Kidney epithelial cell (primary cell): ENCODE measurements around the gene NPTXR. TPM values are rescaled to one million over a fixed set of nuclear protein-coding genes. Genes with fewer than 3 reads are reported as not detected.

ENCODE experiments used
- DNase-seq: peaks from one replicate; pipeline ENCODE4 v3.0.0-alpha.2; 2010; ENCODE audit warnings: low read depth
- H3K27me3 ChIP-seq: 2 replicates; pipeline ENCODE4 v1.6.0; 2011; ENCODE audit warnings: low read length; ENCODE audit not compliant: control insufficient read depth, insufficient read depth
- H3K36me3 ChIP-seq: 2 replicates; pipeline ENCODE4 v1.5.1; 2011; ENCODE audit warnings: low read length; ENCODE audit not compliant: control insufficient read depth, insufficient read depth
- H3K4me3 ChIP-seq: 2 replicates; pipeline ENCODE4 v1.5.1; 2011; ENCODE audit warnings: low read depth, mild to moderate bottlenecking, control low read depth, low read length
- total RNA-seq: library from RNA; depleted of rRNA; stranded (reverse); fragments of >200 nt; gene quantifications from 2 replicates; pipeline ENCODE4 v1.2.3, GENCODE V29; 2015
- TF ChIP-seq, protein P1 (sequence below): IDR thresholded peaks from 2 replicates; pipeline ENCODE4 v1.5.1; 2011; ENCODE audit warnings: mild to moderate bottlenecking, moderate library complexity, low read length, control low read depth, inconsistent platforms; ENCODE audit not compliant: insufficient read depth, poor library complexity, severe bottlenecking

NPTXR gene
- total RNA-seq, 1 donor from 2014 or later: 2.4 TPM

GRCh38 chr22:38852522-38852921, 8.7 kb upstream of the NPTXR start:
- Histone ChIP-seq H3K4me3 (no peak overlapping the region), H3K36me3 (no peaks in the 10 kb centered on the region), H3K27me3 (peaks cover 17% of the 10 kb centered on the region)
- TF ChIP-seq, protein P1, sequence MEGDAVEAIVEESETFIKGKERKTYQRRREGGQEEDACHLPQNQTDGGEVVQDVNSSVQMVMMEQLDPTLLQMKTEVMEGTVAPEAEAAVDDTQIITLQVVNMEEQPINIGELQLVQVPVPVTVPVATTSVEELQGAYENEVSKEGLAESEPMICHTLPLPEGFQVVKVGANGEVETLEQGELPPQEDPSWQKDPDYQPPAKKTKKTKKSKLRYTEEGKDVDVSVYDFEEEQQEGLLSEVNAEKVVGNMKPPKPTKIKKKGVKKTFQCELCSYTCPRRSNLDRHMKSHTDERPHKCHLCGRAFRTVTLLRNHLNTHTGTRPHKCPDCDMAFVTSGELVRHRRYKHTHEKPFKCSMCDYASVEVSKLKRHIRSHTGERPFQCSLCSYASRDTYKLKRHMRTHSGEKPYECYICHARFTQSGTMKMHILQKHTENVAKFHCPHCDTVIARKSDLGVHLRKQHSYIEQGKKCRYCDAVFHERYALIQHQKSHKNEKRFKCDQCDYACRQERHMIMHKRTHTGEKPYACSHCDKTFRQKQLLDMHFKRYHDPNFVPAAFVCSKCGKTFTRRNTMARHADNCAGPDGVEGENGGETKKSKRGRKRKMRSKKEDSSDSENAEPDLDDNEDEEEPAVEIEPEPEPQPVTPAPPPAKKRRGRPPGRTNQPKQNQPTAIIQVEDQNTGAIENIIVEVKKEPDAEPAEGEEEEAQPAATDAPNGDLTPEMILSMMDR: no peak
- DNase-seq: no peak

GRCh38 chr22:38850941-38851849, 7.4 kb upstream of the NPTXR start:
- Histone ChIP-seq H3K36me3 (no peaks in the 10 kb centered on the region), H3K27me3 (peaks cover 17% of the 10 kb centered on the region)

GRCh38 chr22:38850399-38850798, 6.6 kb upstream of the NPTXR start:
- TF ChIP-seq, protein P1: no peak
- no peak overlapping the region for H3K4me3 ChIP-seq
- peaks cover 18% of the 10 kb centered on the region for H3K27me3 ChIP-seq
- no peak for DNase-seq
- no peaks in the 10 kb centered on the region for H3K36me3 ChIP-seq

More at GRCh38 chr22:38850941-38851849, 7.4 kb upstream of the NPTXR start:
- no peak overlapping the region for H3K4me3 ChIP-seq
- TF ChIP-seq, protein P1: no peak
- no peak for DNase-seq

GRCh38 chr22:38849811-38850210, 6.0 kb upstream of the NPTXR start:
- Histone ChIP-seq H3K4me3 (no peak overlapping the region), H3K36me3 (no peaks in the 10 kb centered on the region), H3K27me3 (peaks cover 20% of the 10 kb centered on the region)
- no peak for DNase-seq
- TF ChIP-seq, protein P1: no peak

DNA sequence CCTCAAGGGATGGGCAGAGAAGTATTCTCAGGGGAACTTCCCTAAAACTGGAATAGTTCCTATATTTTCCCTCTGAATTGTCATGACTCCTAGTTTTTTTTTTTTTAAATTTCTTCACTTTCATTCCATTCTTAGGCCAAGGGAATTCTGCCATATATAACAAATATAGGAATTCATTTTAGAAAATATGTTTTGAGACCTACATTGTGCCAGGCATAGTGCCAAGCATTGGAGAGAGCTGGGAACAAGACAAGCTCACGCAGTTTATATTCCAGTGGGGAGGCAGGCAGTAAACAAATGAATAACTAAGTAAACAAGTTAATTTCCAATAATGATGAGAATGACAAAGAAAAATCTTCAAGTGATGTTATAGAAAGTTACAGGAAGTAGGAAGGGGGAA, 2.6 kb upstream of the NPTXR start:
- no peak for DNase-seq
- Histone ChIP-seq H3K4me3 (no peak overlapping the region), H3K27me3 (peaks cover 38% of the 10 kb centered on the region), H3K36me3 (no peaks in the 10 kb centered on the region)
- TF ChIP-seq, protein P1: no peak
